ENCODE measurements around the gene RYR3.

RYR3 gene

GRCh38 chr15:33453761-33454160 lies 143.0 kb downstream of the RYR3 start:
- H3K27me3 ChIP-seq (ENCODE audit: low read depth, low read length): no peaks in the 10 kb centered on the region
- no peak overlapping the region for H3K27ac ChIP-seq (ENCODE audit: low read length)
- no peaks in the 10 kb centered on the region for H3K36me3 ChIP-seq (ENCODE audit: control insufficient read depth in 1 of 2, insufficient read depth in 2 of 2, low read length in 2 of 2)
- H3K4me3 ChIP-seq (ENCODE audit: low read depth in 1 of 2, low read length in 2 of 2): no peak overlapping the region
- H3K9me3 ChIP-seq (ENCODE audit: control insufficient read depth in 1 of 2, low read length in 2 of 2): no peaks in the 10 kb centered on the region
- H3K4me1 ChIP-seq (ENCODE audit: control insufficient read depth in 1 of 2, insufficient read depth in 2 of 2, low read length in 2 of 2): peaks cover 0 to 6% of the 10 kb centered on the region in 2 donors

DNA sequence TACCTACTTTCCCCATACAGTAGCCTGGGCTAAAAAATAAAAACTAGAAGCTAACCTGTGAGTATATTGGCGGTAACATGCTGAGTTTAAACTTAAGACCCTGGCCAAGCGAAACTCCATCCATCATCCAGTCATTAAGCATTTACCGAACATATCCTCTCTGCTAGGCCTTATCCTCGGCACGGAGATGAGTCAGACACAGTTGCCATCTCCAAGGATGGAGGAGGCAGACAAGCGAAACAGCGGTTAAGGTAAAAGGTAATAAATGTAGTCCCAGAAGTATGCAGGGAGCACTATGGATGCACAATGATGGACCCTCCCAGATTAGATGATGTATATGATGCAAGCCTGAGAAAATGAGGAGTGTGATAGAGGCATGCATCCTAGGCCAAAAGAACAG lies 143.6 kb downstream of the RYR3 start:
- H3K4me3 ChIP-seq (ENCODE audit: low read depth in 1 of 2, low read length in 2 of 2): no peak overlapping the region
- no peak overlapping the region for H3K27ac ChIP-seq (ENCODE audit: low read length)
- no peaks in the 10 kb centered on the region for H3K27me3 ChIP-seq (ENCODE audit: low read depth, low read length)
- H3K4me1 ChIP-seq (ENCODE audit: control insufficient read depth in 1 of 2, insufficient read depth in 2 of 2, low read length in 2 of 2): peaks cover 0 to 6% of the 10 kb centered on the region in 2 donors
- no peaks in the 10 kb centered on the region for H3K9me3 ChIP-seq (ENCODE audit: control insufficient read depth in 1 of 2, low read length in 2 of 2)
- no peaks in the 10 kb centered on the region for H3K36me3 ChIP-seq (ENCODE audit: control insufficient read depth in 1 of 2, insufficient read depth in 2 of 2, low read length in 2 of 2)

DNA sequence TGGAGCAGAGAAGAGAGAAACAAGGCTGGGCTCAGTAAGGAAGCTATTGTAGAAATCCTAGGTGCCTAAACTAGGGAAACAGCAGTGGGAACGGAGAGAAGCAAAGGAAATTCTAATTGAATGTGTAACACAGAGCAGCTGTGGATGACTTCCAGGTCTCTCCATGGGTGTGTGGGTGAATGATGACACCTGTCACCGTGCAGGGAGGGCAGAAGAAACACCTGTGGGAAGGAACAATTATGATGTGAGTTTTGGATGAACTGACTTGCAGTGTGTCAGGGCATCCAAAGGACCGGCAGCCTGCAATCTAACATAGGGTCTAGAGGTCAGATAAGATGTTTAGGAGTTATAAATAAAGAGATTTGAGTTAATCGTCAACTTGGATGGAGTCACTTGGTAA lies 144.2 kb downstream of the RYR3 start:
- Histone ChIP-seq H3K27me3 (ENCODE audit: low read depth, low read length) (no peaks in the 10 kb centered on the region), H3K4me3 (ENCODE audit: low read depth in 1 of 2, low read length in 2 of 2) (no peak overlapping the region), H3K9me3 (ENCODE audit: control insufficient read depth in 1 of 2, low read length in 2 of 2) (no peaks in the 10 kb centered on the region), H3K27ac (ENCODE audit: low read length) (no peak overlapping the region), H3K36me3 (ENCODE audit: control insufficient read depth in 1 of 2, insufficient read depth in 2 of 2, low read length in 2 of 2) (no peaks in the 10 kb centered on the region), H3K4me1 (ENCODE audit: control insufficient read depth in 1 of 2, insufficient read depth in 2 of 2, low read length in 2 of 2) (peaks cover 0 to 6% of the 10 kb centered on the region in 2 donors)

- H3K4me1 ChIP-seq (ENCODE audit: control insufficient read depth in 1 of 2, insufficient read depth in 2 of 2, low read length in 2 of 2): no peaks in the 10 kb centered on the region
- no peaks in the 10 kb centered on the region for H3K27me3 ChIP-seq (ENCODE audit: low read depth, low read length)
- no peak overlapping the region for H3K27ac ChIP-seq (ENCODE audit: low read length)
- H3K36me3 ChIP-seq (ENCODE audit: control insufficient read depth in 1 of 2, insufficient read depth in 2 of 2, low read length in 2 of 2): no peaks in the 10 kb centered on the region
- H3K9me3 ChIP-seq (ENCODE audit: control insufficient read depth in 1 of 2, low read length in 2 of 2): no peaks in the 10 kb centered on the region
- no peak overlapping the region for H3K4me3 ChIP-seq (ENCODE audit: low read depth in 1 of 2, low read length in 2 of 2)
These were observed 147.7 kb downstream of the RYR3 start for GRCh38 chr15:33458421-33458820.

DNA sequence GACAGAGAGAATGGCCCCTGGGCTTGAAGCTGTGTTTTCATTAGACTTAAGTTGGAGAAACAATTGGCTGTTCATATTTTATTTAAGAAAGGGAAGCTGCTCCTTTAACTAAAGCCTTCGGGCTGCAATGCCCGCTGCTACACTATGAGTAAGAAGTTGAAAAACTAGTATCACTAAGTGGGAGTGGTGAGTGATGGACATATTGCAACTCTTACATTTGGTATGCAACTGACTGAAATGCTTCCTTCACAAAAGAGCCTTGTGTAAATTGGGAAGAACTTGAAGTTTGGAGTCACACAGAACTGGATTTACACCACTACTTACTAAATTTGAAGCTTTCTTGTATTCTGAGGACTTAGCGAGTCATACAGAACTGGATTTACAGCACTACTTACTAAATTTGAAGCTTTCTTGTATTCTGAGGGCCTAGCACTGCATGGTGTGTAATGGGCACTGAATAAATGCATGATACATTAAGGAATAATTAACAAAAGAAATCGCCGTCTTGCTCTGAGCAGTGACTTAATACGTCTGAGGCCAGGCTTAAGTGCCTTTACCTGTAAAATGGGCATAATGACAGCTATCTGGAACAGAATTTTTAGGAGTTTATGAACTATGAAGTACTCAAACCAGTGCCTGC lies 149.5 kb downstream of the RYR3 start:
- no peaks in the 10 kb centered on the region for H3K36me3 ChIP-seq (ENCODE audit: control insufficient read depth in 1 of 2, insufficient read depth in 2 of 2, low read length in 2 of 2)
- H3K4me1 ChIP-seq (ENCODE audit: control insufficient read depth in 1 of 2, insufficient read depth in 2 of 2, low read length in 2 of 2): no peaks in the 10 kb centered on the region
- H3K27ac ChIP-seq (ENCODE audit: low read length): no peak overlapping the region
- no peak overlapping the region for H3K4me3 ChIP-seq (ENCODE audit: low read depth in 1 of 2, low read length in 2 of 2)
- H3K27me3 ChIP-seq (ENCODE audit: low read depth, low read length): no peaks in the 10 kb centered on the region
- no peaks in the 10 kb centered on the region for H3K9me3 ChIP-seq (ENCODE audit: control insufficient read depth in 1 of 2, low read length in 2 of 2)

GRCh38 chr15:33461671-33462070 lies 150.9 kb downstream of the RYR3 start:
- Histone ChIP-seq H3K9me3 (ENCODE audit: control insufficient read depth in 1 of 2, low read length in 2 of 2) (no peaks in the 10 kb centered on the region), H3K27ac (ENCODE audit: low read length) (no peak overlapping the region), H3K4me1 (ENCODE audit: control insufficient read depth in 1 of 2, insufficient read depth in 2 of 2, low read length in 2 of 2) (no peaks in the 10 kb centered on the region), H3K27me3 (ENCODE audit: low read depth, low read length) (no peaks in the 10 kb centered on the region), H3K36me3 (ENCODE audit: control insufficient read depth in 1 of 2, insufficient read depth in 2 of 2, low read length in 2 of 2) (no peaks in the 10 kb centered on the region), H3K4me3 (ENCODE audit: low read depth in 1 of 2, low read length in 2 of 2) (no peak overlapping the region)

GRCh38 chr15:33467146-33467815 lies 156.5 kb downstream of the RYR3 start:
- H3K4me3 ChIP-seq (ENCODE audit: low read depth in 1 of 2, low read length in 2 of 2): no peak overlapping the region
- no peak overlapping the region for H3K27ac ChIP-seq (ENCODE audit: low read length)
- H3K9me3 ChIP-seq (ENCODE audit: control insufficient read depth in 1 of 2, low read length in 2 of 2): no peaks in the 10 kb centered on the region
- H3K36me3 ChIP-seq (ENCODE audit: control insufficient read depth in 1 of 2, insufficient read depth in 2 of 2, low read length in 2 of 2): no peaks in the 10 kb centered on the region
- H3K4me1 ChIP-seq (ENCODE audit: control insufficient read depth in 1 of 2, insufficient read depth in 2 of 2, low read length in 2 of 2): no peaks in the 10 kb centered on the region
- no peaks in the 10 kb centered on the region for H3K27me3 ChIP-seq (ENCODE audit: low read depth, low read length)

DNA sequence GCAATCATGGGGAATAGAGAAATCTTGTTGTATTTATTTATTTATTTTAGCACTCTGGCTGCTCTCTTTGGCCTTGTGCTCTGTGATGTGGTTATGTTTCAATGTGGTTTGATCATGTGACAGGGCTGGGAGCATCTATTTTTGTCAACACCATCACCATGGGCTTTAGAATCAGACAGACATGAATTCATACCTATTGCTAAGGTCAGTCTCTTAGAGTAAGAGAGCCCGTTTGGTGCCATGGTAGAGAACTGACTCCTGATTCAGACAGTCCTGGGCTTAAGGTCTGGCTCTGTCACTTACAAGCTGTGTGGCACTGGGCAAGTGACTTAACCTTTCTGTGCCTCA lies 157.0 kb downstream of the RYR3 start:
- H3K27ac ChIP-seq (ENCODE audit: low read length): no peak overlapping the region

GRCh38 chr15:33468740-33469139 lies 158.0 kb downstream of the RYR3 start:
- H3K4me1 ChIP-seq (ENCODE audit: control insufficient read depth in 1 of 2, insufficient read depth in 2 of 2, low read length in 2 of 2): no peaks in the 10 kb centered on the region
- no peaks in the 10 kb centered on the region for H3K36me3 ChIP-seq (ENCODE audit: control insufficient read depth in 1 of 2, insufficient read depth in 2 of 2, low read length in 2 of 2)
- H3K9me3 ChIP-seq (ENCODE audit: control insufficient read depth in 1 of 2, low read length in 2 of 2): no peaks in the 10 kb centered on the region
- H3K4me3 ChIP-seq (ENCODE audit: low read depth in 1 of 2, low read length in 2 of 2): no peak overlapping the region
- H3K27ac ChIP-seq (ENCODE audit: low read length): no peak overlapping the region
- H3K27me3 ChIP-seq (ENCODE audit: low read depth, low read length): no peaks in the 10 kb centered on the region

More for the DNA sequence above, 157.0 kb downstream of the RYR3 start:
- no peak overlapping the region for H3K4me3 ChIP-seq (ENCODE audit: low read depth in 1 of 2, low read length in 2 of 2)
- H3K9me3 ChIP-seq (ENCODE audit: control insufficient read depth in 1 of 2, low read length in 2 of 2): no peaks in the 10 kb centered on the region
- no peaks in the 10 kb centered on the region for H3K36me3 ChIP-seq (ENCODE audit: control insufficient read depth in 1 of 2, insufficient read depth in 2 of 2, low read length in 2 of 2)
- no peaks in the 10 kb centered on the region for H3K27me3 ChIP-seq (ENCODE audit: low read depth, low read length)
- H3K4me1 ChIP-seq (ENCODE audit: control insufficient read depth in 1 of 2, insufficient read depth in 2 of 2, low read length in 2 of 2): no peaks in the 10 kb centered on the region

DNA sequence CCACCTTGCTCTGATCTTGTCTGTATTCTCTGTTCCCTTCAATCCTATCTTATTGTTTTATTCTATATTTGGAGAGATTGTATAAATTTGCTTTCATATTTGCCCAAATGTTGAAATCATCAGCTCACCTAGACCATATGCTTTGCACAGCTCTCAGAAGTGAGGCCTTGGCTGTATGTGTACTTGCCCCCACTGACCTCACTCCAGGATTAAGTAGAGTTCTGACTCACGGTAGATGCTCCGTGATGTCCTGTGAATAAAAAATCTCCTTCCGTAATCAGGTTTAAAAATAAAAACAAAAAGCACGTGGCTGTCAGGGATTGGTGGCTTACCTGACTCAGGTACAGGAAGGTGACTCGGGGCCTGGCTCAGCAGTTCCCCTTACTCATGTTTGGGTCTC lies 162.2 kb downstream of the RYR3 start:
- no peak overlapping the region for H3K27ac ChIP-seq (ENCODE audit: low read length)
- H3K4me1 ChIP-seq (ENCODE audit: control insufficient read depth in 1 of 2, insufficient read depth in 2 of 2, low read length in 2 of 2): no peaks in the 10 kb centered on the region
- no peaks in the 10 kb centered on the region for H3K9me3 ChIP-seq (ENCODE audit: control insufficient read depth in 1 of 2, low read length in 2 of 2)
- H3K4me3 ChIP-seq (ENCODE audit: low read depth in 1 of 2, low read length in 2 of 2): no peak overlapping the region
- H3K27me3 ChIP-seq (ENCODE audit: low read depth, low read length): no peaks in the 10 kb centered on the region
- H3K36me3 ChIP-seq (ENCODE audit: control insufficient read depth in 1 of 2, insufficient read depth in 2 of 2, low read length in 2 of 2): peaks cover 0 to 5% of the 10 kb centered on the region in 2 donors

- Histone ChIP-seq H3K27me3 (ENCODE audit: low read depth, low read length) (no peaks in the 10 kb centered on the region), H3K9me3 (ENCODE audit: control insufficient read depth in 1 of 2, low read length in 2 of 2) (no peaks in the 10 kb centered on the region), H3K36me3 (ENCODE audit: control insufficient read depth in 1 of 2, insufficient read depth in 2 of 2, low read length in 2 of 2) (peaks cover 0 to 5% of the 10 kb centered on the region in 2 donors), H3K4me1 (ENCODE audit: control insufficient read depth in 1 of 2, insufficient read depth in 2 of 2, low read length in 2 of 2) (no peaks in the 10 kb centered on the region), H3K27ac (ENCODE audit: low read length) (no peak overlapping the region), H3K4me3 (ENCODE audit: low read depth in 1 of 2, low read length in 2 of 2) (no peak overlapping the region)
These were observed 162.9 kb downstream of the RYR3 start for GRCh38 chr15:33473714-33474113.

- Histone ChIP-seq H3K9me3 (ENCODE audit: control insufficient read depth in 1 of 2, low read length in 2 of 2) (no peaks in the 10 kb centered on the region), H3K4me3 (ENCODE audit: low read depth in 1 of 2, low read length in 2 of 2) (no peak overlapping the region), H3K27me3 (ENCODE audit: low read depth, low read length) (no peaks in the 10 kb centered on the region), H3K27ac (ENCODE audit: low read length) (no peak overlapping the region), H3K36me3 (ENCODE audit: control insufficient read depth in 1 of 2, insufficient read depth in 2 of 2, low read length in 2 of 2) (peaks cover 0 to 5% of the 10 kb centered on the region in 2 donors), H3K4me1 (ENCODE audit: control insufficient read depth in 1 of 2, insufficient read depth in 2 of 2, low read length in 2 of 2) (no peaks in the 10 kb centered on the region)
These were observed 165.3 kb downstream of the RYR3 start for GRCh38 chr15:33476076-33476475.

All from muscle layer of duodenum (tissue), 2 donors.